GM12892 (cell line): ENCODE measurements around the gene TBC1D14.

Source experiments
- POLR2A ChIP-seq: IDR thresholded peaks from 2 replicates; pipeline ENCODE4 v1.6.1; 2011; ENCODE audit warnings: low read depth, low read length, control low read depth
- POLR2AphosphoS5 ChIP-seq: IDR thresholded peaks from 2 replicates; pipeline ENCODE4 v1.6.1; 2011; ENCODE audit warnings: low read depth, low read length, control low read depth

DNA sequence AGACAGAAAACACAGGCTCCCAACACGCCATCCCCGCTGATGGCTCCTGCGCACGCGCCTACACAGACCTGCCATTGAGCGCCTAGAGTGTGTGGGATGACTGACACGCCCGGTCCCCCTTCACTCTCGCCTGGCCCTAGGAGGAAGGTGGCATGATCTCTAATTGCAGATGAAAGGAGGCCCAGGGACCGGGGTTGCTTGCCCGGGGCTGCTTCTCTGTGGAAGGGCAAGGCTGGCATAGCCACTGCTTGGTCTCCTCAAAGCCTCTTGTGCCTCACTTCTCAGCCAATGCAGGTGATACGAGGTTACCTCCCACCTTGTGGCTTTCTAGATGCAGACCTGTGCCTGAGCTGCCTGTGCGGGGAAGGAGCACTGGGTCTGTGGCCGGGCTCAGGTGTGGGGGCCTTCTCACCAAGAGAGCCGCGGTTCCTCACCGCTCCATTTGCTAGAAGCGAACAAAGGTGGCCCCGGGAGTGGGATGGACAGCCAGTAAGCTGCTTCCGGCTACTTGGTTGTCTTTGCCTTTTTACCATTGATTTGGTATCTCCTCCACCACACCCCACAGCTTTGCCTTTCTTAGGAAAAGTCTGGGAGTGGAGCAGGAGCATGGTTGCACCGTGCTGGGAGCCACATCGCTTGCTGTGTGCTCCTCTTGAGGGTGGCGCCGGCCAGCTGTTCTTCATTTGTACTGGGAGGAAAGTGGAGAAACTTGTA, 47.0 kb downstream of the TBC1D14 start:
- TF ChIP-seq POLR2AphosphoS5: no peak
- TF ChIP-seq POLR2A: no peak
